ENCODE measurements around the gene RBSN.

Gene RBSN

DNA sequence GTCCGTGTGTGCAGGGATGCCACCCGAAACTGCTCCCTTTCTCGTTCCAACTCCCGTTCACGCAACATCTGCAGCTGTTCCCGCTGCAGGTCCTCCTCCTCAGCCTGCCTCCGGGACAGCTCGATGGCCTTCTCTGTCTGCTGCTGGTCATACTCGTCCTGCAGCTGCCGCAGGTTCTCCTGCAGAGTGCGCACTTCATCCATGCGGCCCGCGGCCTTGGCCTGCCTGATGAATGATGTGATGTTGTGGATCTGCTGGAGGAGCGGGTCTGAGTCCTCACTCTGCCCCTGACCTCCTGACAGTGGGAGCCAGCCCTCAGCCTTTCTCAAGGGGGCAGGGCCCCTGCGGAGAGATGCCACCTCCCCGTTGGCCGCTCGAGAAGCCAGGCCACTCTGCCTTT is 24.4 kb downstream of the RBSN start:
- Histone ChIP-seq H3K4me3 (no peak overlapping the region), H3K9ac (ENCODE audit: insufficient read length) (no peak overlapping the region), H3K36me3 (ENCODE audit: insufficient read depth, low read length) (peaks cover 23% of the 10 kb centered on the region), H3K27ac (no peak overlapping the region), H3K9me3 (ENCODE audit: low read depth, low read length) (no peaks in the 10 kb centered on the region)
- DNase-seq (ENCODE audit: low read depth, low spot score), result no peak
- TF ChIP-seq EZH2 (IDR thresholded peaks at IDR 0.05), result no peak

GRCh38 chr3:15071699-15072098 is 27.2 kb downstream of the RBSN start:
- no peak for DNase-seq (ENCODE audit: low read depth, low spot score)
- H3K9ac ChIP-seq (ENCODE audit: insufficient read length), result no peak overlapping the region
- H3K4me3 ChIP-seq, result no peak overlapping the region
- TF ChIP-seq POLR2AphosphoS5 (IDR thresholded peaks at IDR 0.05; ENCODE audit: borderline replicate concordance, low read depth, low read length) (no peak), FOXP2 (optimal IDR thresholded peaks at IDR 0.05; ENCODE audit: control extremely low read depth, extremely low read length, insufficient read depth) (no peak), EZH2 (IDR thresholded peaks at IDR 0.05) (no peak)
- no peaks in the 10 kb centered on the region for H3K9me3 ChIP-seq (ENCODE audit: low read depth, low read length)
- H3K36me3 ChIP-seq (ENCODE audit: insufficient read depth, low read length), result peaks cover 11% of the 10 kb centered on the region
- H3K27ac ChIP-seq, result no peak overlapping the region

DNA sequence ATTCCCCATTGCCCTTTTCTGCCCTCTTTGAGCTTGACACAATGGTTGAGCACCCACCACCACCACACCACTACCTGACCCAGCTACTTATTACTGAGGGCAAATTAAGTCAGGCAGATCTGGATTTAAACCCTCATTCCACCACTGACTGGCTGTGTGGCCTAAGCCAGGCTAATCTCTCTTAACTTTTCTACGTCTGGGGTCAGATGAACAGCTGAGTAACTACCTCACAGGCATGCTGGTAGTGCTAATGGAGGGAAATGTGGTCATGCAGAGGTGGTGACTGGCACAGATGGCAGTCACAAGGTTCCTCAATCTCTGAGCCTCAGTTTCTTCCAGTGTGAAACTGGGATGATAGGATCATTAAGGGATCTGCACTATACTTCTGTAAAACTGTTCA is 29.5 kb downstream of the RBSN start:
- Histone ChIP-seq H3K27ac (no peak overlapping the region), H3K9me3 (ENCODE audit: low read depth, low read length) (no peaks in the 10 kb centered on the region), H3K9ac (ENCODE audit: insufficient read length) (no peak overlapping the region), H3K36me3 (ENCODE audit: insufficient read depth, low read length) (no peaks in the 10 kb centered on the region; the same call in 1 of the 2 replicates), H3K4me3 (no peak overlapping the region)
- TF ChIP-seq EZH2 (IDR thresholded peaks at IDR 0.05) (no peak), FOXP2 (optimal IDR thresholded peaks at IDR 0.05; ENCODE audit: control extremely low read depth, extremely low read length, insufficient read depth) (no peak), POLR2AphosphoS5 (IDR thresholded peaks at IDR 0.05; ENCODE audit: borderline replicate concordance, low read depth, low read length) (no peak)
- no peak for DNase-seq (ENCODE audit: low read depth, low spot score)

- TF ChIP-seq POLR2AphosphoS5 (IDR thresholded peaks at IDR 0.05; ENCODE audit: borderline replicate concordance, low read depth, low read length) (no peak), FOXP2 (optimal IDR thresholded peaks at IDR 0.05; ENCODE audit: control extremely low read depth, extremely low read length, insufficient read depth) (no peak), EZH2 (IDR thresholded peaks at IDR 0.05) (no peak)
- DNase-seq (ENCODE audit: low read depth, low spot score), result no peak
- no peaks in the 10 kb centered on the region for H3K9me3 ChIP-seq (ENCODE audit: low read depth, low read length)
- no peak overlapping the region for H3K27ac ChIP-seq
- no peak overlapping the region for H3K4me3 ChIP-seq
- no peaks in the 10 kb centered on the region for H3K36me3 ChIP-seq (ENCODE audit: insufficient read depth, low read length)
- no peak overlapping the region for H3K9ac ChIP-seq (ENCODE audit: insufficient read length)
These were observed 32.5 kb downstream of the RBSN start for GRCh38 chr3:15066467-15066866.

DNA sequence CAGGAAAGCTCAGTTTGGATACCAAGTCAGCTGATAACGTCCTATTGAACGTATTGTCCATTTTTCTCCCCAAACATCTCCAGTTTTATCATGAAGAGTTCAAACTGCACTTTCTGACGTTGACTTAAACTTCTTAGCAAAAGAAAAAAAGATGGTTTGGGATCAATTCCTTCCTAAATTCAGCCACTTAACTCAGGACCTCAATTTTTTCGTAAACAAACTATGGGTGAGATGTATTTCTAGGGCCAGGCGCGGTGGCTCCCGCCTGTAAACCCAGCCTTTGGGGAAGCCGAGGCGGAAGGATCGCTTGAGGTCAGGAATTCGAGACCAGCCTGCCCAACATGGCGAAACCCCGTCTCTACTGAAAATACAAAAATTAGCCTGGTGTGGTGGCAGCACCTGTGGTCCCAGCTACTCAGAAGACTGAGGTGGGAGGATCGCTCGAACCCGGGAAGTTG is 33.4 kb downstream of the RBSN start:
- H3K4me3 ChIP-seq, result peak overlapping the region; percentile 85

GRCh38 chr3:15064835-15065549 is 34.0 kb downstream of the RBSN start, which contains the start of gene MRPS25:
Gene MRPS25, minus strand, starts transcription at chr3:15065315. Its CDS starts 121 bp downstream, at chr3:15065194.
- peak; percentile 26 for TF ChIP-seq FOXP2 (optimal IDR thresholded peaks at IDR 0.05; ENCODE audit: control extremely low read depth, extremely low read length, insufficient read depth)
- peak; percentile 99 for TF ChIP-seq POLR2AphosphoS5 (IDR thresholded peaks at IDR 0.05; ENCODE audit: borderline replicate concordance, low read depth, low read length)
- TF ChIP-seq EZH2 (IDR thresholded peaks at IDR 0.05), result no peak
- no peaks in the 10 kb centered on the region for H3K9me3 ChIP-seq (ENCODE audit: low read depth, low read length)
- peak within 1 kb of the TSS; percentile 95 for H3K9ac ChIP-seq (ENCODE audit: insufficient read length)
- no peak for DNase-seq (ENCODE audit: low read depth, low spot score)
- H3K4me3 ChIP-seq, result peak within 1 kb of the TSS; percentile 85
- peak within 1 kb of the TSS; percentile 42; the same call in 1 of the 2 replicates for H3K27ac ChIP-seq
- no peaks in the 10 kb centered on the region for H3K36me3 ChIP-seq (ENCODE audit: insufficient read depth, low read length)

More for the DNA sequence above, 33.4 kb downstream of the RBSN start:
- Histone ChIP-seq H3K36me3 (ENCODE audit: insufficient read depth, low read length) (no peaks in the 10 kb centered on the region), H3K27ac (no peak overlapping the region), H3K9ac (ENCODE audit: insufficient read length) (no peak overlapping the region), H3K9me3 (ENCODE audit: low read depth, low read length) (no peaks in the 10 kb centered on the region)
- DNase-seq (ENCODE audit: low read depth, low spot score), result no peak
- no peak for TF ChIP-seq POLR2AphosphoS5 (IDR thresholded peaks at IDR 0.05; ENCODE audit: borderline replicate concordance, low read depth, low read length)
- no peak for TF ChIP-seq EZH2 (IDR thresholded peaks at IDR 0.05)
- TF ChIP-seq FOXP2 (optimal IDR thresholded peaks at IDR 0.05; ENCODE audit: control extremely low read depth, extremely low read length, insufficient read depth), result no peak

DNA sequence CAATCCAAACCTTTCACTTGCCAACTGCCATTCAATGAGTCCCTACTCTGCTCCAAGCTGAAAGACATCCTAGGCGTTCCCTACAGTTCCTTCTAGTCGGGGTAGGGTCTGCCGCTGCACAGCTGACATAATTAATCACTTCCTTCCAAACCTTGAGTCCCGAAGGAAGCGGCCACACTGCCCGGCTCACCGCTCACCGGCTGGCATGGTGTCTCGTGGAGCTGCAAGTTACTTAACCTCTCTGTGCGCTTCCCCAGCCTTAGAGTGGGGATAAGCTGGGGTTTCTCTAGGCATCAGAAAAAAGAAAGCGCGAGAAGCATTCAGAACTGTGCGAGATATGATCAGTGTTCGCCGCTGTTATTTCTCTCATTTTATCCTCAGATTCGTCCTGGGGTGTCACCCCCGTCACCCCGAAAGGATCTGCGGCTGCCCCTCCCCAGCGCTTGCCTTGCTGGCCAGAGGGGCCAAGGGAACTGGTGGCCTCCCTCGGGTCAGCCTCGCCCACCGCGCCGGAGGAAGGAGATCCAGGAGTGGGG is 34.6 kb downstream of the RBSN start:
- no peak for DNase-seq (ENCODE audit: low read depth, low spot score)
- Histone ChIP-seq H3K9me3 (ENCODE audit: low read depth, low read length) (no peaks in the 10 kb centered on the region), H3K4me3 (peak overlapping the region; percentile 85), H3K9ac (ENCODE audit: insufficient read length) (peak overlapping the region; percentile 95), H3K36me3 (ENCODE audit: insufficient read depth, low read length) (peaks cover 2% of the 10 kb centered on the region; the same call in 1 of the 2 replicates), H3K27ac (no peak overlapping the region)
- TF ChIP-seq POLR2AphosphoS5 (IDR thresholded peaks at IDR 0.05; ENCODE audit: borderline replicate concordance, low read depth, low read length), result no peak
- no peak for TF ChIP-seq EZH2 (IDR thresholded peaks at IDR 0.05)
- TF ChIP-seq FOXP2 (optimal IDR thresholded peaks at IDR 0.05; ENCODE audit: control extremely low read depth, extremely low read length, insufficient read depth), result no peak

- H3K4me3 ChIP-seq, result peak overlapping the region; percentile 85
- DNase-seq (ENCODE audit: low read depth, low spot score), result no peak
- H3K36me3 ChIP-seq (ENCODE audit: insufficient read depth, low read length), result peaks cover 7% of the 10 kb centered on the region; the same call in 1 of the 2 replicates
- no peaks in the 10 kb centered on the region for H3K9me3 ChIP-seq (ENCODE audit: low read depth, low read length)
- H3K9ac ChIP-seq (ENCODE audit: insufficient read length), result peak overlapping the region; percentile 95
- TF ChIP-seq FOXP2 (optimal IDR thresholded peaks at IDR 0.05; ENCODE audit: control extremely low read depth, extremely low read length, insufficient read depth) (no peak), EZH2 (IDR thresholded peaks at IDR 0.05) (no peak)
- no peak overlapping the region for H3K27ac ChIP-seq
These were observed 35.2 kb downstream of the RBSN start for GRCh38 chr3:15063656-15064286.

All from SK-N-MC (cell line).